Measurements from ENCODE around the gene SELENBP1. TPM values are rescaled to one million over a fixed set of nuclear protein-coding genes. Genes with fewer than 3 reads are reported as not detected.

SELENBP1 gene
- total RNA-seq, 6 experiments from 2014 or later, result 83.4 to 423 (median 208) TPM

GRCh38 chr1:151327903-151328674 is 44.4 kb downstream of the SELENBP1 start:
- peak; percentile 42 to 57 (median 55) for DNase-seq
- peaks cover 0 to 17% (median 0%) of the 10 kb centered on the region in 4 donors for H3K36me3 ChIP-seq
- no peaks in the 10 kb centered on the region for H3K27me3 ChIP-seq
- 17% methylated on average over 34 of the region's 34 CpGs for WGBS (ENCODE audit: insufficient coverage, low coverage, low lambda C conversion rate, missing lambda C conversion rate)
- ATAC-seq, result peak; percentile 39 to 74 (median 44)
- H3K4me3 ChIP-seq, result peak overlapping the region; percentile 79 to 92 (median 88)
- H3K27ac ChIP-seq, result peak overlapping the region; percentile 61 to 96 (median 89)
- no peak for TF ChIP-seq POLR2A (IDR thresholded peaks at IDR 0.05)
- TF ChIP-seq CTCF (IDR thresholded peaks at IDR 0.05), result no peak
- intact Hi-C loops (cut with DNase I), result no loop called here
- H3K9me3 ChIP-seq, result no peaks in the 10 kb centered on the region
- peaks cover 0 to 17% (median 7%) of the 10 kb centered on the region in 4 donors for H3K4me1 ChIP-seq

- peak; percentile 80 to 93 (median 85) for DNase-seq
- ATAC-seq, result peak; percentile 95 to 98 (median 96)
- intact Hi-C loops (cut with DNase I), result no loop called here
- Histone ChIP-seq H3K27me3 (no peaks in the 10 kb centered on the region), H3K27ac (peak within 1 kb of the TSS; percentile 89 to 96 (median 93)), H3K4me3 (peak within 1 kb of the TSS; percentile 79 to 92 (median 88)), H3K4me1 (peaks cover 0 to 17% (median 7%) of the 10 kb centered on the region in 4 donors), H3K9me3 (no peaks in the 10 kb centered on the region), H3K36me3 (peaks cover 0 to 22% (median 0%) of the 10 kb centered on the region in 4 donors)
- TF ChIP-seq CTCF (IDR thresholded peaks at IDR 0.05) (no peak), POLR2A (IDR thresholded peaks at IDR 0.05) (peak; percentile 37)
- 0% methylated on average over 24 of the region's 40 CpGs for WGBS (ENCODE audit: insufficient coverage, low coverage, low lambda C conversion rate, missing lambda C conversion rate)
These were observed 45.1 kb downstream of the SELENBP1 start, which contains the start of gene PI4KB for GRCh38 chr1:151327223-151327902. Gene PI4KB, minus strand, starts transcription at chr1:151327416. Its CDS starts 10,935 bp downstream, at chr1:151316481.

- peak; percentile 54 to 65 (median 58) for ATAC-seq
- WGBS (ENCODE audit: insufficient coverage, low coverage, low lambda C conversion rate, missing lambda C conversion rate), result 2% methylated on average over 12 of the region's 12 CpGs
These were observed 45.8 kb downstream of the SELENBP1 start for GRCh38 chr1:151326619-151327222.

More at GRCh38 chr1:151326619-151327222, 45.8 kb downstream of the SELENBP1 start:
- intact Hi-C loops (cut with DNase I), result no loop called here
- Histone ChIP-seq H3K27ac (peak overlapping the region; percentile 89 to 96 (median 93)), H3K4me3 (peak overlapping the region; percentile 79 to 92 (median 88)), H3K9me3 (no peaks in the 10 kb centered on the region), H3K4me1 (peaks cover 0 to 17% (median 7%) of the 10 kb centered on the region in 4 donors), H3K27me3 (no peaks in the 10 kb centered on the region), H3K36me3 (peaks cover 0 to 26% (median 0%) of the 10 kb centered on the region in 4 donors)
- TF ChIP-seq CTCF (IDR thresholded peaks at IDR 0.05) (no peak), POLR2A (IDR thresholded peaks at IDR 0.05) (no peak)
- peak; percentile 45 to 62 (median 59) for DNase-seq
